Stimulated activated CD4-positive, alpha-beta T cell treated with anti-CD3 and anti-CD28 coated beads, TNF-alpha, amount 100 ng/mL, for 48 hours (primary cell): Measurements from ENCODE around the gene GULP1.

ENCODE experiments used
- DNase-seq, 3 donors: peaks; one replicate each; pipeline ENCODE4 v3.0.0-alpha.2; 2020; ENCODE audit warnings: low read depth in 3 of 3

GULP1 gene

GRCh38 chr2:188471166-188471565 lies 179.5 kb downstream of the GULP1 start:
- DNase-seq: no peak

GRCh38 chr2:188473306-188473705 lies 181.6 kb downstream of the GULP1 start:
- no peak for DNase-seq

GRCh38 chr2:188474316-188474715 lies 182.6 kb downstream of the GULP1 start:
- DNase-seq: no peak

- DNase-seq: no peak
These were observed 184.3 kb downstream of the GULP1 start for GRCh38 chr2:188475945-188476344.

- DNase-seq: no peak
These were observed 186.0 kb downstream of the GULP1 start for GRCh38 chr2:188477564-188478103.

GRCh38 chr2:188478724-188479123 lies 187.1 kb downstream of the GULP1 start:
- no peak for DNase-seq

- no peak for DNase-seq
These were observed 189.8 kb downstream of the GULP1 start for GRCh38 chr2:188481474-188481873.

GRCh38 chr2:188485496-188485895 lies 193.8 kb downstream of the GULP1 start:
- DNase-seq: no peak

- no peak for DNase-seq
These were observed 201.1 kb downstream of the GULP1 start for GRCh38 chr2:188492751-188493150.

- no peak for DNase-seq
These were observed 203.2 kb downstream of the GULP1 start for GRCh38 chr2:188494906-188495305.

- DNase-seq: no peak
These were observed 204.3 kb downstream of the GULP1 start for GRCh38 chr2:188495969-188496431.

GRCh38 chr2:188497726-188498125 lies 206.1 kb downstream of the GULP1 start:
- DNase-seq: no peak

- DNase-seq: no peak
These were observed 212.3 kb downstream of the GULP1 start for GRCh38 chr2:188503975-188504374.

GRCh38 chr2:188506843-188507242 lies 215.2 kb downstream of the GULP1 start:
- no peak for DNase-seq

GRCh38 chr2:188511346-188511745 lies 219.7 kb downstream of the GULP1 start:
- DNase-seq: no peak

- no peak for DNase-seq
These were observed 220.8 kb downstream of the GULP1 start for GRCh38 chr2:188512456-188512855.

- DNase-seq: no peak
These were observed 224.2 kb downstream of the GULP1 start for GRCh38 chr2:188515918-188516317.

- DNase-seq: no peak
These were observed 226.0 kb downstream of the GULP1 start for GRCh38 chr2:188517549-188518215.

- DNase-seq: no peak
These were observed 226.7 kb downstream of the GULP1 start for GRCh38 chr2:188518381-188518780.

GRCh38 chr2:188519136-188519535 lies 227.5 kb downstream of the GULP1 start:
- DNase-seq: no peak

- DNase-seq: no peak
These were observed 230.8 kb downstream of the GULP1 start for GRCh38 chr2:188522517-188522916.

- DNase-seq: no peak
These were observed 232.2 kb downstream of the GULP1 start for GRCh38 chr2:188523919-188524318.

- peak in 1 of 3 donors; percentile 0 for DNase-seq
These were observed 232.9 kb downstream of the GULP1 start for GRCh38 chr2:188524519-188525113.
